GM03348 (cell line): ENCODE measurements around the gene RGL1.

Source experiments
- DNase-seq: peaks from one replicate; pipeline ENCODE4 v3.0.0; 2012; ENCODE audit warnings: low spot score

The RGL1 gene

GRCh38 chr1:183957216-183957830, 152.4 kb downstream of the RGL1 start:
- DNase-seq, result no peak

DNA sequence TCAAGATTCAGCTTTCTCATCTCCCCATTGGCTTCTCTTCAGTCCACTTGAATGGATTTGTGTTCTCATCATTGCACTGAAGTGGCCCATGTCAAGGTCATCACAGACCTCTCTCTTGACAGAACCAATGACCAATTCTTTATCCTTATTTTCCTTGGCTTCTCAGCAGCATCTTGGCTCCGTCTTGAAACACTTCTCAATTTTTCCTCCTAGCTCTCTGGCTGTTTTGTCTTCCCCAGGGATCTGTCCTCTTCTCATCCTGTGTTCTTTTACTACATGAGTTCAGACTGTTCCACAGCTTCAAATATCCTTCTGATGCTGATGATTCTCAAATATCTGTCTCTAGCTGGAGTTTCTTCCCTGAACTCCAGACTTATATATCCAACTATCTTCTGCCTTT, 154.0 kb downstream of the RGL1 start:
- DNase-seq, result no peak

GRCh38 chr1:183961132-183961531, 156.2 kb downstream of the RGL1 start:
- no peak for DNase-seq

GRCh38 chr1:183962903-183963302, 158.0 kb downstream of the RGL1 start:
- DNase-seq, result no peak

DNA sequence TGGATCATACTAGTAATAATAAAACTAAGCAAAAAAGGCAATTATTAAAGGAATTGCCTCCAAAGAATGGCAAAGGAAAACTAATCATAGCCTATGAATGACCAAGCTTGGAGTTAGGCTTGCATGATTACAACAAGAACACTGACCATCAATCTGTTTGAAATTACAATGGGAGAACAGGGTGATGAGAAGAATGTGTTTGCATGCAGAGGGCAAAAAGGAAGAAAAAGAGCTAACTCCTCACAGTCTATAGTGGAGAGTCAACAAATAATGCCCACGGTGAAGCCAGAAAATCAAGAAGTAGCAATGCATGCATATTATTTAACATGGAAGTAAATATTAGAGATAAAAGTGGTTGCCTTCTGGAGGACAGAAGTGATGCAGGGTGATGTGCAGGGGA, 160.8 kb downstream of the RGL1 start:
- DNase-seq, result no peak

- DNase-seq, result no peak
Measured at GRCh38 chr1:183966487-183966886, 161.6 kb downstream of the RGL1 start.

GRCh38 chr1:183967914-183968313, 163.0 kb downstream of the RGL1 start:
- DNase-seq, result no peak

DNA sequence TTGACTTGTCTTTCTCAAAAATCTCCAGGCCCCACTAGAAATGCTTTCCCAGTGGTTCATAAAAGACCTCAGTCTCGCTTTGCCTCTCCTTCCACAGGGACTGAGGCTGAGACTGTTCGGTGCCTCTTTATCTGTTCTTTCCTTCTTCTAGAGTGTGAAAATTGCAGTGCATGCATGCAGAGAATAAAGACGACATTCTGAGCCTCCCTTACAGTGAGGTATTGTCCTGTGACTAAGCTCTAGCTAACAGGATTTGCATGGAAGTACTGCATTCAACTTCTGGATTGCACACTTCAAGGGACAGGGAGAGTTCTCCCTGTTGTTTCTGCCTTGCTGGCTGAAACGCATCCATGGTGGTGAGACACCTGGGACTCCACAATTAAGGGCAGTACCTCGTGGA, 163.5 kb downstream of the RGL1 start:
- no peak for DNase-seq

GRCh38 chr1:183970516-183971300, 165.8 kb downstream of the RGL1 start:
- no peak for DNase-seq

- DNase-seq, result no peak
Measured at GRCh38 chr1:183975651-183976050, 170.7 kb downstream of the RGL1 start.

DNA sequence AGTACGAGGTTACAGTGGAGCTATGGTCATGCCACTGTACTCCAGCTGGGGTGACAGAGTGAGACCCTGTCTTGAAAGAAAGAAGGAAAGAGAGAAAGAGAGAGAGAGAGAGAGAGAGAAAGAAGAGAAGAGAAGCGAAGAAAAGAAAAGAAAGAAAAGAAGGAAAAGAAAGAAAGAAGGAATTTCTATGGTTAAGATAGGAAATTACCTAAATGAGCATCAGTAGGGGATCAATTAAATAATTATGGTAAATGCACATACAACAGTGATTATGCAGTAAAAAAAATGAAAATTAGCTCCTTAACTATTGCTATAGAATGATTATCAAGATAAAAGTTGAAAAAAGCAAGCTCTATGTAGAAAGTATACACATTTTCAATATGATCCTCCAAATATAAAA, 172.8 kb downstream of the RGL1 start:
- no peak for DNase-seq
